Small intestine (tissue), 16 donors: ENCODE measurements around the gene RBFOX2. TPM values are rescaled to one million over a fixed set of nuclear protein-coding genes. Genes with fewer than 3 reads are reported as not detected.
A peak's percentile ranks its signal among the peaks of the same experiment; 100 is the strongest.
"Not testable (repeated sequence)": the region's sequence is repeated elsewhere in the genome, so short reads cannot be mapped to it uniquely, and the experiment has no call there.

ENCODE experiments used
- DNase-seq, 2 donors: peaks; one replicate each; pipeline versions ENCODE4 v3.0.0 to v3.0.0-alpha.2; 2013
- FAIRE-seq: peaks from 2 replicates; lab custom pipeline; 2012; peaks lifted over from hg19 to GRCh38; lab: Jason Lieb, UNC
- H3K27ac ChIP-seq, 3 donors: one replicate each; pipeline ENCODE4 v1.5.1; 2013; ENCODE audit warnings: low read length in 2 of 3, mild to moderate bottlenecking in 2 of 3, control low read depth in 1 of 3, inconsistent platforms in 1 of 3, low read depth in 1 of 3, moderate library complexity in 1 of 3
- H3K27me3 ChIP-seq, 3 donors: one replicate each; pipeline ENCODE4 v1.6.1; 2013; ENCODE audit warnings: low read length in 3 of 3, inconsistent platforms in 1 of 3; ENCODE audit not compliant: control insufficient read depth in 3 of 3, insufficient read depth in 3 of 3
- H3K36me3 ChIP-seq, 3 donors: one replicate each; pipeline ENCODE4 v1.6.1; 2013; ENCODE audit warnings: low read length in 3 of 3, inconsistent platforms in 1 of 3, low read depth in 1 of 3, mild to moderate bottlenecking in 1 of 3, moderate library complexity in 1 of 3; ENCODE audit not compliant: control insufficient read depth in 3 of 3, insufficient read depth in 2 of 3
- H3K4me1 ChIP-seq, 3 donors: one replicate each; pipeline ENCODE4 v1.6.1; 2013; ENCODE audit warnings: low read length in 2 of 3, inconsistent platforms in 1 of 3, low read depth in 1 of 3, mild to moderate bottlenecking in 1 of 3, moderate library complexity in 1 of 3; ENCODE audit not compliant: control insufficient read depth in 3 of 3, insufficient read depth in 2 of 3
- H3K4me3 ChIP-seq, 3 donors: one replicate each; pipeline ENCODE4 v1.5.1; 2013; ENCODE audit warnings: low read length in 3 of 3, control low read depth in 1 of 3, inconsistent platforms in 1 of 3, low read depth in 1 of 3, mild to moderate bottlenecking in 1 of 3, moderate library complexity in 1 of 3
- H3K9me3 ChIP-seq, 2 donors: one replicate each; pipeline ENCODE4 v1.6.1; 2013; ENCODE audit warnings: low read depth in 1 of 2, low read length in 1 of 2; ENCODE audit not compliant: control insufficient read depth in 2 of 2, insufficient read depth in 1 of 2
- WGBS, 3 donors: extraction: QIAGEN DNeasy Blood & Tissue Kit; methylation state at CpG; one replicate each; pipeline ENCODE4 v1.1.7; 2013; 5-methylcytosine and 5-hydroxymethylcytosine counted together
- long read RNA-seq, 10 donors: transcript quantifications; one replicate each; lab custom pipeline, GENCODE V29; 2026
- polyA plus RNA-seq, 4 donors: library from polyadenylated mRNA; stranded (reverse) in 3 of 4; unstranded in 1 of 4; fragments of 200-250 nt in 3 of 4; fragments of 120-200 nt in 1 of 4; gene quantifications; one replicate each; pipeline versions ENCODE4 v1.2.1 to v1.2.3, GENCODE V29; 2013
- donor health status: healthy with polysubstance abuse.
- donor health status: control.
- donor health status: control.
- donor health status: Bipolar disorder and iron deficiency.
- donor health status: healthy.

RBFOX2 gene
- polyA plus RNA-seq: 10 to 100 TPM; 12.3 to 43.1 (median 23.8) TPM
- long read RNA-seq, donor 1, partial matches to known transcripts: 7 of 12 reads
- long read RNA-seq, donor 1, other reads (novel, unspliced or antisense): 0 of 12 reads
- long read RNA-seq, donor 2, partial matches to known transcripts: 0 of 3 reads
- long read RNA-seq, donor 2, other reads (novel, unspliced or antisense): 0 of 3 reads
- long read RNA-seq, donor 3, partial matches to known transcripts: 0 of 1 reads
- long read RNA-seq, donor 3, other reads (novel, unspliced or antisense): 0 of 1 reads
- long read RNA-seq, donor 4: 0 reads
- long read RNA-seq, donor 5, partial matches to known transcripts: 1,212 of 1,214 reads
- long read RNA-seq, donor 5, other reads (novel, unspliced or antisense): 0 of 1,214 reads
- long read RNA-seq, donor 6, full-length matches to known transcripts: 2 of 2 reads
- long read RNA-seq, donor 6, partial matches to known transcripts: 0 of 2 reads
- long read RNA-seq, donor 6, other reads (novel, unspliced or antisense): 0 of 2 reads
- long read RNA-seq, donor 7, partial matches to known transcripts: 3,358 of 3,379 reads
- long read RNA-seq, donor 7, other reads (novel, unspliced or antisense): 17 of 3,379 reads
- long read RNA-seq, donor 8: 0 reads
- long read RNA-seq, donor 9: 0 reads
- long read RNA-seq, donor 10, partial matches to known transcripts: 10 of 14 reads
- long read RNA-seq, donor 10, other reads (novel, unspliced or antisense): 0 of 14 reads

- no peaks in the 10 kb centered on the region for H3K9me3 ChIP-seq
- H3K27ac ChIP-seq: peak within 1 kb of the TSS; percentile 78 to 86 (median 84)
- peak; percentile 96 to 97 for DNase-seq
- peak within 1 kb of the TSS; percentile 74 to 98 (median 95) for H3K4me3 ChIP-seq
- H3K27me3 ChIP-seq: peaks cover 0 to 3% (median 0%) of the 10 kb centered on the region in 3 donors
- no peak for FAIRE-seq
- peaks cover 0 to 13% (median 2%) of the 10 kb centered on the region in 3 donors for H3K4me1 ChIP-seq
- H3K36me3 ChIP-seq: no peaks in the 10 kb centered on the region
- 1 to 2% (median 1%) methylated on average over 39 to 74 of the region's 74 CpGs for whole genome bisulfite sequencing, 3 donors
These were observed at the start of gene RBFOX2 for GRCh38 chr22:36028646-36029405. Gene RBFOX2 (minus strand): TSS chr22:36028824. CDS start chr22:36028425, 399 bp downstream.

GRCh38 chr22:36077271-36077670 is 48.6 kb upstream of the RBFOX2 start:
- no peak overlapping the region for H3K27ac ChIP-seq
- H3K36me3 ChIP-seq: no peaks in the 10 kb centered on the region
- no peaks in the 10 kb centered on the region for H3K27me3 ChIP-seq
- DNase-seq (no peak), FAIRE-seq (no peak)
- peaks cover 0 to 3% of the 10 kb centered on the region in 2 donors for H3K9me3 ChIP-seq
- no peak overlapping the region for H3K4me3 ChIP-seq
- WGBS, 3 donors: 29 to 58% (median 51%) methylated on average over 6 of the region's 6 CpGs
- H3K4me1 ChIP-seq: no peaks in the 10 kb centered on the region

- Histone ChIP-seq H3K36me3 (no peaks in the 10 kb centered on the region), H3K4me1 (no peaks in the 10 kb centered on the region), H3K27me3 (no peaks in the 10 kb centered on the region), H3K4me3 (no peak overlapping the region), H3K9me3 (peaks cover 0 to 3% of the 10 kb centered on the region in 2 donors), H3K27ac (no peak overlapping the region)
- FAIRE-seq: no peak
- DNase-seq: no peak
- 85 to 89% (median 86%) methylated on average over 5 of the region's 5 CpGs for WGBS, 3 donors
These were observed 47.1 kb upstream of the RBFOX2 start for GRCh38 chr22:36075724-36076123.

- Histone ChIP-seq H3K36me3 (no peaks in the 10 kb centered on the region), H3K4me3 (no peak overlapping the region), H3K27me3 (no peaks in the 10 kb centered on the region), H3K27ac (no peak overlapping the region), H3K9me3 (peaks cover 0 to 3% of the 10 kb centered on the region in 2 donors), H3K4me1 (no peaks in the 10 kb centered on the region)
- DNase-seq (no peak), FAIRE-seq (no peak)
- 83 to 88% (median 84%) methylated on average over 5 of the region's 5 CpGs for WGBS, 3 donors
These were observed 46.6 kb upstream of the RBFOX2 start for GRCh38 chr22:36075230-36075629.

GRCh38 chr22:36073476-36073875 is 44.9 kb upstream of the RBFOX2 start:
- Histone ChIP-seq H3K4me3 (no peak overlapping the region), H3K27ac (no peak overlapping the region), H3K27me3 (no peaks in the 10 kb centered on the region), H3K4me1 (no peaks in the 10 kb centered on the region), H3K9me3 (peaks cover 0 to 3% of the 10 kb centered on the region in 2 donors), H3K36me3 (no peaks in the 10 kb centered on the region)
- whole genome bisulfite sequencing, 3 donors: 84 to 90% (median 90%) methylated on average over 1 of the region's 1 CpG
- DNase-seq: no peak
- no peak for FAIRE-seq

- not testable (repeated sequence) for H3K4me1 ChIP-seq, DNase-seq, H3K27me3 ChIP-seq, H3K4me3 ChIP-seq, H3K27ac ChIP-seq, H3K9me3 ChIP-seq, FAIRE-seq, H3K36me3 ChIP-seq
- WGBS, 3 donors: 91 to 94% (median 94%) methylated on average over 2 of the region's 2 CpGs
These were observed 42.0 kb upstream of the RBFOX2 start for GRCh38 chr22:36070645-36071044.

- H3K27ac ChIP-seq: no peak overlapping the region
These were observed 40.7 kb upstream of the RBFOX2 start for GRCh38 chr22:36069368-36069767.

GRCh38 chr22:36068776-36069344 is 40.2 kb upstream of the RBFOX2 start:
- DNase-seq (no peak), FAIRE-seq (no peak)
- Histone ChIP-seq H3K4me1 (peaks cover 0 to 3% (median 0%) of the 10 kb centered on the region in 3 donors), H3K36me3 (no peaks in the 10 kb centered on the region), H3K4me3 (no peak overlapping the region), H3K9me3 (no peaks in the 10 kb centered on the region), H3K27me3 (no peaks in the 10 kb centered on the region), H3K27ac (no peak overlapping the region)
- WGBS, 3 donors: 67 to 76% (median 68%) methylated on average over 6 of the region's 6 CpGs

More at GRCh38 chr22:36069368-36069767, 40.7 kb upstream of the RBFOX2 start:
- Histone ChIP-seq H3K4me3 (no peak overlapping the region), H3K9me3 (no peaks in the 10 kb centered on the region), H3K4me1 (peaks cover 0 to 3% (median 0%) of the 10 kb centered on the region in 3 donors), H3K27me3 (no peaks in the 10 kb centered on the region), H3K36me3 (no peaks in the 10 kb centered on the region)
- FAIRE-seq: no peak
- 80 to 89% (median 88%) methylated on average over 10 of the region's 10 CpGs for WGBS, 3 donors
- no peak for DNase-seq
